Adrenal gland (tissue), 12 donors: ENCODE results near the gene SLIT3. TPM values are rescaled to one million over a fixed set of nuclear protein-coding genes. Genes with fewer than 3 reads are reported as not detected.

ENCODE experiments used
- DNase-seq, 7 donors: peaks; one replicate each; pipeline ENCODE4 v3.0.0-alpha.2; 2019 to 2020
- H3K27ac ChIP-seq, 5 donors: fragments of 200-600 bp; sonication (generic) in 4 of 5; 1 replicate in 3 of 5; 2 replicates in 2 of 5; pipeline versions ENCODE4 v1.5.1 to v1.8.0; 2016 to 2020; ENCODE audit warnings: mild to moderate bottlenecking in 1 of 5
- H3K27me3 ChIP-seq: fragments of 200-600 bp; 2 replicates; pipeline ENCODE4 v1.8.0; 2021
- H3K36me3 ChIP-seq, 2 donors: fragments of 200-600 bp; replicated peaks in 1 of 2; 1 replicate in 1 of 2; 2 replicates in 1 of 2; pipeline versions ENCODE4 v1.5.1 to v1.8.0; 2018 to 2022
- H3K4me1 ChIP-seq, 2 donors: fragments of 200-600 bp; replicated peaks in 1 of 2; 1 replicate in 1 of 2; 2 replicates in 1 of 2; pipeline versions ENCODE4 v1.5.1 to v1.8.0; 2018 to 2021
- H3K4me3 ChIP-seq, 4 donors: fragments of 200-600 bp; sonication (generic) in 3 of 4; one replicate each; pipeline ENCODE4 v1.5.1; 2016 to 2018
- H3K9me3 ChIP-seq, 3 donors: fragments of 200-600 bp; sonication (generic) in 1 of 3; replicated peaks in 1 of 3; 1 replicate in 2 of 3; 2 replicates in 1 of 3; pipeline versions ENCODE4 v1.5.1 to v1.8.0; 2016 to 2021
- POLR2A ChIP-seq, 2 donors: fragments of 450-650 bp; IDR thresholded peaks; one replicate each; pipeline ENCODE4 v1.6.1; 2017; ENCODE audit warnings: antibody characterized with exemption in 2 of 2, mild to moderate bottlenecking in 2 of 2, moderate library complexity in 1 of 2
- WGBS, 4 donors: extraction: QIAGEN DNeasy Blood & Tissue Kit in 2 of 4; methylation state at CpG; one replicate each; pipeline versions ENCODE4 v1.1.5 to v1.1.7; 2013 to 2017; 5-methylcytosine and 5-hydroxymethylcytosine counted together
- intact Hi-C, 2 donors: fragments of 100-400 bp; cut with DNase I; formaldehyde crosslinking; loops; one replicate each; pipeline versions ENCODE4 v1.14.1 to v1.15.0; 2022 to 2023
- polyA plus RNA-seq, 3 donors: library from polyadenylated mRNA; stranded (reverse); fragments of 200-250 nt in 2 of 3; fragments of 350-450 nt in 1 of 3; fragmentation: Illumina TruSeq in 1 of 3; extraction: RNeasy Lipid Tissue Mini Kit (QIAGEN cat#74804) in 1 of 3; gene quantifications; one replicate each; pipeline ENCODE4 v1.2.3, GENCODE V29; 2013 to 2014
- total RNA-seq, 9 donors: library from RNA; depleted of rRNA in 4 of 9; stranded (reverse); fragments of >200 nt in 4 of 9; fragments of 120-200 nt in 1 of 9; fragmentation: NEBNext Ultra II Directional in 1 of 9; extraction: Animal tissue kit (Norgen Biotek cat#: 25700) in 1 of 9; gene quantifications; one replicate each; pipeline versions ENCODE4 v1.1.0 to v1.2.4, GENCODE V29; 2013 to 2023
- TF ChIP-seq, protein P1 (sequence below), 6 experiments: fragments of 450-650 bp in 4 of 6; fragments of 200-600 bp in 2 of 6; sonication (generic) in 1 of 6; IDR thresholded peaks; 1 replicate in 5 of 6; 2 replicates in 1 of 6; pipeline versions ENCODE4 v1.5.1 to v1.8.0; 2016 to 2021; ENCODE audit warnings: antibody characterized with exemption in 6 of 6, mild to moderate bottlenecking in 2 of 6, moderate library complexity in 1 of 6
- donor health status: healthy with polysubstance abuse.
- donor health status: Bipolar disorder and iron deficiency.
- donor health status: DM: yes; HTN: yes; CAD: no.
- donor health status: DM: no; HTN: no; CAD: no.
- donor health status: DM: no; HTN: no; CAD: no.
- donor health status: DM: yes; HTN: yes; CAD: no.

Gene SLIT3
- total and polyA plus RNA-seq, 12 donors, result 10.0 to 94.1 (median 32.8) TPM

DNA sequence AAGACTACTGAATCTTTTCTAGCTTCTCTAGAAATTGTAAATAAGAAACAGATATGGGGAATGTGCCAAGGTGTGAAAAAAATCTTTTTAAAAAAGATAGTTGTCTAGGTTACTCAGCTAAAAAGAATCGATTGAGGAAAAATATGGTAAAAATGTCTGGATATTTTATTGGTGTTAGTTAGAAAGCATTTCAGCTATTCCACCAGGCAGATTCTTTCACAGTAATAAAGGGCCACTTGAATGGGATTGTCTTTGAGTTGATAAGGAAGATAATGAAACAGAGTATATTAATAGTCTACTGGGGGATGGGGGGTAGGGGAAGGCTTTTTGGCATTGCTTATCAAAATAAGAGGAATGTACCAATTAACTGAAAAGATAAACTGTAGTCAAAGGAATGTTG is 51.9 kb downstream of the SLIT3 start:
- whole genome bisulfite sequencing, 4 donors, result 42 to 63% (median 57%) methylated on average over 1 of the region's 1 CpG
- Histone ChIP-seq H3K4me3 (no peak overlapping the region), H3K27me3 (no peaks in the 10 kb centered on the region), H3K4me1 (peaks cover 0 to 2% of the 10 kb centered on the region in 2 donors), H3K9me3 (no peaks in the 10 kb centered on the region), H3K36me3 (no peaks in the 10 kb centered on the region), H3K27ac (no peak overlapping the region)
- DNase-seq, result no peak
- intact Hi-C loops, result no loop called here
- TF ChIP-seq, protein P1, sequence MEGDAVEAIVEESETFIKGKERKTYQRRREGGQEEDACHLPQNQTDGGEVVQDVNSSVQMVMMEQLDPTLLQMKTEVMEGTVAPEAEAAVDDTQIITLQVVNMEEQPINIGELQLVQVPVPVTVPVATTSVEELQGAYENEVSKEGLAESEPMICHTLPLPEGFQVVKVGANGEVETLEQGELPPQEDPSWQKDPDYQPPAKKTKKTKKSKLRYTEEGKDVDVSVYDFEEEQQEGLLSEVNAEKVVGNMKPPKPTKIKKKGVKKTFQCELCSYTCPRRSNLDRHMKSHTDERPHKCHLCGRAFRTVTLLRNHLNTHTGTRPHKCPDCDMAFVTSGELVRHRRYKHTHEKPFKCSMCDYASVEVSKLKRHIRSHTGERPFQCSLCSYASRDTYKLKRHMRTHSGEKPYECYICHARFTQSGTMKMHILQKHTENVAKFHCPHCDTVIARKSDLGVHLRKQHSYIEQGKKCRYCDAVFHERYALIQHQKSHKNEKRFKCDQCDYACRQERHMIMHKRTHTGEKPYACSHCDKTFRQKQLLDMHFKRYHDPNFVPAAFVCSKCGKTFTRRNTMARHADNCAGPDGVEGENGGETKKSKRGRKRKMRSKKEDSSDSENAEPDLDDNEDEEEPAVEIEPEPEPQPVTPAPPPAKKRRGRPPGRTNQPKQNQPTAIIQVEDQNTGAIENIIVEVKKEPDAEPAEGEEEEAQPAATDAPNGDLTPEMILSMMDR (IDR thresholded peaks at IDR 0.05), result no peak
- no peak for TF ChIP-seq POLR2A (IDR thresholded peaks at IDR 0.05)

DNA sequence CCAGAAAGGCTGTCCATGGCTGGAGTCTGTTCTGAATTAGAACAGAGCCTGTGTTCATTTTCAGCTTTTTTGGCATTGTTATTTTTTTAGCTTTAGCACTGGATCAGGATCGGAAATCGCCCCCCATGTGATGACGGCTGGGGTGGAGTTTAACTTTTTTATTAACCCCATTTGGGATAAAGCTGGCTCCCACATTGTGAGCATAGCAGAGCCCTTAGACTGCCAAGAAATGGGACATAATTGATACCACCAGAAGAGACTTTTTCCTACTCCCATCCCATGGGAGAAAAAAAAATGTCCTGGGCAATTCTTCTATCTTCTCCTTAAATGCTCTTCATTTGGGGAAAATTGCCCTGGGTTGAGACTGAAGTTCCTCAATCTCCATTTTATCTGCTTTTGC is 52.4 kb downstream of the SLIT3 start:
- Histone ChIP-seq H3K4me3 (no peak overlapping the region), H3K9me3 (no peaks in the 10 kb centered on the region), H3K27ac (peak overlapping the region in 1 of 5 donors; percentile 13), H3K36me3 (no peaks in the 10 kb centered on the region), H3K4me1 (no peaks in the 10 kb centered on the region), H3K27me3 (no peaks in the 10 kb centered on the region)
- TF ChIP-seq, protein P1 (IDR thresholded peaks at IDR 0.05), result no peak
- TF ChIP-seq POLR2A (IDR thresholded peaks at IDR 0.05), result no peak
- no peak for DNase-seq
- intact Hi-C loops, result no loop called here
- WGBS, 4 donors, result 49 to 78% (median 66%) methylated on average over 3 of the region's 3 CpGs

GRCh38 chr5:169244812-169245211 is 56.1 kb downstream of the SLIT3 start:
- Histone ChIP-seq H3K4me1 (no peaks in the 10 kb centered on the region), H3K9me3 (no peaks in the 10 kb centered on the region), H3K27me3 (no peaks in the 10 kb centered on the region), H3K4me3 (no peak overlapping the region), H3K27ac (no peak overlapping the region), H3K36me3 (no peaks in the 10 kb centered on the region)
- 81 to 92% (median 85%) methylated on average over 3 of the region's 3 CpGs for WGBS, 4 donors
- DNase-seq, result no peak
- intact Hi-C loops, result no loop called here
- TF ChIP-seq, protein P1 (IDR thresholded peaks at IDR 0.05), result no peak
- no peak for TF ChIP-seq POLR2A (IDR thresholded peaks at IDR 0.05)

DNA sequence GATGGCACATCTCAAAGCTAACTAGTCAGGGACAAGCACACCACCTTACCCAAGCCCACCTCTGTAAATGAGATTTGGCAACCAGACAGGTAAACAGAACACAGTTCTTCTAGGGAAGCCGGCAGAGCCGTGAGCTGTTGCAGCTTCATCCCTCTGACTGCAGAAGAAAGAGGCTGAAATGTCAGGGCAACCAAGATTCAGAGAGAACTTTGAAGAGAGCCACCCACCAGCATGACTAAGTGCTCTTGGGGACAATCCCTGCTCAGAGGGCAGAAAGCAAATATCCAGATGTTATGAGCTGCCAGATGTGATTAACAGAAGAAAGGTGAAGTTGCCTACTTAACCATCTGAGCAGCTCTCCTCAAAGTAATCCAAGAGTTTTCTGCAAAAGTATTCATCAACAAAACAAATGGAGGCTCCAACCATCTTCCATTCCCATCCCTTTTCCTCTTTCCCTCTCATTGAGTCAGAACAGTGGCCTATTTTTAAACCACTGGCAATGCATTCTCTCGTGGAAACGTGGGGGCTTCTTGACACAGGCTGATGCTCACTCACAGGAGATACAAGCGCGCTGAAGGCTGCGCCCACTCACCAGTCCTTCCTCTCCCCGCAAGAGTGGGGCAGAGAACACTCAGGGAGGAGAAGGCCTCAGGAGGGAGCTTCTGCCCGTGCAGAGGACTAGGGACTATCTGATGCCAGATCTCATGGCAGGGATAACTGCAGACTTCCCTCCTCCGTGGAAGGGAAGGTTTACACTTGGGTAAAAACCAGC is 57.1 kb downstream of the SLIT3 start:
- H3K4me3 ChIP-seq, result no peak overlapping the region
- no peak for DNase-seq
- intact Hi-C loops, result no loop called here

More for the DNA sequence above, 57.1 kb downstream of the SLIT3 start:
- WGBS, 4 donors, result 85 to 89% (median 87%) methylated on average over 9 to 10 of the region's 10 CpGs
- Histone ChIP-seq H3K9me3 (no peaks in the 10 kb centered on the region), H3K27me3 (no peaks in the 10 kb centered on the region), H3K27ac (no peak overlapping the region), H3K36me3 (no peaks in the 10 kb centered on the region), H3K4me1 (no peaks in the 10 kb centered on the region)
- no peak for TF ChIP-seq POLR2A (IDR thresholded peaks at IDR 0.05)
- TF ChIP-seq, protein P1 (IDR thresholded peaks at IDR 0.05), result no peak
